Measurements from ENCODE around the gene TYW3.
"Not testable (repeated sequence)": the region's sequence is repeated elsewhere in the genome, so short reads cannot be mapped to it uniquely, and the experiment has no call there.

TYW3 gene

DNA sequence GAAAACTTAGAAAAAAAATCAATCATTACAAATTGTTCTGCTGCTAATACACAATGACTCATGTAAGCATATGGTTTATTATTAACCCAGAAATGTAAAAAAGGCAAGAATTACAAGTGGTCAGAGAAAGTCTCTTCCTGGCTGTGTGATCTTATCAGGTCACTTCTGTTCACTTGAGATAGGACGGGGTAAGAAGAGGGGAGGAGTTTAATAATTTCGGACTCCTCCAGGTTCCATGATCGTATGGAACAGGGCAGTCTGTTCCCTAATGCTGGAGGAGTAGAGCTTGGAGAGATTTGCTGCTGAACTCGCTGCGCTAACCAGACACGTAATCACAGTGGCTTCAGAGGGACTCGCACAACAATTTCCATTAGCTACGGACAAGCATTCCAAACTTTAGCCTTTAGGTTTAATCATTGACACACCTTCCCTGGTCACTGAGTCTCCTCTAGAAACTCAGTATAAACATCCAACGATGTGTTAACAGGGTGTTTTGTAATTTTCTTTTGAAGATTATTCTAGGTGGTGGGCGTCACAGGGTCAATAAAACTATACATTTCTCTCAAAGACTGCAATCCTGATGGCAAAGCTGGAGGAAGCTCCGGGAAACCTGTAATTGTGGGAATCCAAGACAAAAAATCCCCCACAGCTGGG lies 1.4 kb upstream of the TYW3 start:
- no peak for DNase-seq (ENCODE audit: low read depth in 2 of 3, low spot score in 2 of 3)

DNA sequence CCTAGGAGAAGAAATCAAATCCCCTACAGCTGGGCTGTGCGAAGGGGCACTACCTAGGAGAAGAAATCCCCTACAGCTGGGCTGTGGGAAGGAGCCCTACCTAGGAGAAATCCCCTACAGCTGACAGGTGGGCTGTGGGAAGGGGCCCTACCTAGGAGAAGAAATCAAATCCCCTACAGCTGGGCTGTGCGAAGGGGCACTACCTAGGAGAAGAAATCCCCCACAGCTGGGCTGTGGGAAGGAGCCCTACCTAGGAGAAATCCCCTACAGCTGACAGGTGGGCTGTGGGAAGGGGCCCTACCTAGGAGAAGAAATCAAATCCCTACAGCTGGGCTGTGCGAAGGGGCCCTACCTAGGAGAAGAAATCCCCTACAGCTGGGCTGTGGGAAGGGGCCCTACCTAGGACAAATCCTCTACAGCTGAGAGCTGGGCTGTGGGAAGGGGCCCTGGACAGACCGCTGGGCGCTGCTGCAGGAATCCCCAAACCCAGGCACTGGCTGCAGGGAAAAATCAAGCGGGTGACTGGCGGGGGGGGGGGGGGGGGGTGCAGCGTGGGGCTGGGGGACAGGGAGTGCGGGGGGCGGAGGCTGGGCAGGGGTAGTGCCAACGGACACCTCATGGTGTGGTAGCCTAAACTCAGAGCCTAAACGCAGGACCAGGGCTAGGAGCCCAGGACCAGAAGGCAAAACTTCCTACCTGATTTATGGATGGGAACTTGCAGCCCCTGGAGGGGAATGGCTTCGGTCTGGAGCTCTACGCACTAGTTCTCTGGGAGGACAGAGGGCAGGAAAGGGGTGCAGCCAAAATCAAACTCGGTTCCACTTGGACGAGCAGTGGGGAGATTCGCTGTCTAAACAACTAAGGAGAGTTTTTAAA lies 643 bp upstream of the TYW3 start:
- DNase-seq (ENCODE audit: low read depth in 2 of 3, low spot score in 2 of 3) = not testable (repeated sequence)

DNA sequence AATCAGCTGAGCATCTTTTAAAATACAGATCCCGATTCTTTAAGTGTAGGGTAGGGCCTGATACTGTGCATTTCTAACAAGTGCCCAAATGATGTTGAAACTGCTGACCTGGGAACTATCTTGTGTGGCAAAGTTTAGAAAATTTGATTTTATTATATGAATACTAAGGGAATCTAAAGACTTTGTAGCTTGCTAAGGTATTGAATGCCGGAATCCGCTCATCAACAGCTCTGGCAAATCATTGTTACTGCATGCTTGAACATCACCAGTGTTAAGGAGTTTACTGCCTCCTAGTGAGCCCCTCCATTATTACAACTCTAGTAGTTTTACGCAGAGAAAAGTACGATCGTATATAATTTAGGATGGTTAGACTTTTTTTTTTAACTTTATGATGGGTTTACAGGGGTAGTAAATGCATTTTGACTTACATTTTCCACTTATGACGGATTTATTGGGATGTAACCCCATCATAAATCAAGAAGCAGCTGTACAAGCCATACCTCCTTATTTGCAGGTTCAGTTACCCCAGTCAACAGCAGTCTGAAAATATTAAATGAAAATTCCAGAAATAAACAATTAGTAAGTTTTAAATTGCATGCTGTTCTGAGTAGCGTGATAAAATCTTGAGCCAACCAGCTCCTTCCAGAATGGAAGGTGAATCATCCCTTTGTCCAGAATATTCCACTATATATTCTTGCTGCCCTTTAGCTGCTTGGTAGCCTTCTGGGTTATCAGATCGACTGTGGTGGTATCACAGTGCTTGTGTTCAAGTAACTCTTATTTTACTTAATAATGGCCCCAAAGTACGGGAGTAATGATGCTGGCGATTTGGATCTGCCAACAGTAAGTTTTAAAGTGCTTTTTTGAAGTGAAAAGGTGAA lies 892 bp downstream of the TYW3 start:
- no peak for DNase-seq (ENCODE audit: low read depth in 2 of 3, low spot score in 2 of 3)

DNA sequence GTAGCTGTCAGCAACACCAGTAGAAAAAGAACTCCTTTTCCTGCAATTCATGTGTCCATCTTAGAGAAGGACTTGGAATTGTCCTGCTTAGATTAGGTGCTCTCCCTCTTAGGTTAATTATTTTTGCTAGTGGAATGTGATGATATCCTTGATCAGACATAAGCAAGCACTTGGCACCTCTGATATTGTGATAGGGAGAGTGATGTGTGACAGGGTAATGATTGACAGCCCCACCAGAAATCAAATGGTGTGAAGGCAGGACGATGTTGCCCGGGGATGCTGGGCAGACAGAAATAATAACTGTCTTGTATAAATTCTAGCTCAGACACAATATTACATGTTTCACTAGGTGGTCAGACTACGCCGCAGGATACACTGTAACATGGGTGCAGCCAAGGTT lies 4.4 kb downstream of the TYW3 start:
- no peak for DNase-seq (ENCODE audit: low read depth in 2 of 3, low spot score in 2 of 3)

DNA sequence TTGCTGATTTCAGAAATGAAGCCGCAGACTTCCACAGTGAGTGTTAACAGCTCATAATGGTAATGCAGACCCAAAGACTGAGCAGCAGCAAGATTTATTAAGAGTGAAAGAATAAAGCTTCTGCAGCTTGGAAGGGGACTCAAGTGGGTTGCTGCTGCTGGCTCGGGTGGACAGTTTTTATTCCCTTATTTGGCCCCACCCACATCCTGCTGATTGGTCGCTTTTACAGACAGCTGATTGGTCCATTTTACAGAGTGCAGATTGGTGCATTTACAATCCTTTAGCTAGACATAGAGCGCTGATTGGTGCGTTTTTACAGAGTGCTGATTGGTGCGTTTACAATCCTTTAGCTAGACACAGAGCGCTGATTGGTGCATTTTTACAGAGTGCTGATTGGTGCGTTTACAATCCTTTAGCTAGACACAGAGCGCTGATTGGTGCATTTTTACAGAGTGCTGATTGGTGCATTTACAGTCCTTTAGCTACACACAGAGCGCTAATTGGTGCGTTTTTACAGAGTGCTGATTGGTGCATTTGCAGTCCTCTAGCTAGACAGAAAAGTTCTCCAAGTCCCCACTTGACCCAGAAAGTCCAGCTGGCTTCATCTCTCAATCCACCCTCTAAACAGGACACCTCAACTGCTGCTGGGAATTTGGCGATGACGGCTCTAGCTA lies 7.5 kb downstream of the TYW3 start:
- not testable (repeated sequence) for DNase-seq (ENCODE audit: low read depth in 2 of 3, low spot score in 2 of 3)

DNA sequence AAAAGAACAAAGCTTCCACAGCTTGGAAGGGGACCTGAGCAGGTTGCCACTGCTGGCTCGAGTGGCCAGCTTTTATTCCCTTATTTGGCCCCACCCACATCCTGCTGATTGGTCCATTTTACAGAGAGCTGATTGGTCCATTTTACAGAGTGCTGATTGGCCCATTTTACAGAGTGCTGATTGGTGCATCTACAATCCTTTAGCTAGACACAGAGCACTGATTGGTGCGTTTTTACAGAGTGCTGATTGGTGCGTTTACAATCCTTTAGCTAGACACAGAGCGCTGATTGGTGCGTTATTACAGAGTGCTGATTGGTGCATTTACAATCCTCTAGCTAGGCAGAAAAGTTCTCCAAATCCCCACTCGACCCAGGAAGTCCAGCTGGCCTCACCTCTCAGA lies 12.3 kb downstream of the TYW3 start:
- DNase-seq (ENCODE audit: low read depth in 2 of 3, low spot score in 2 of 3) = not testable (repeated sequence)

DNA sequence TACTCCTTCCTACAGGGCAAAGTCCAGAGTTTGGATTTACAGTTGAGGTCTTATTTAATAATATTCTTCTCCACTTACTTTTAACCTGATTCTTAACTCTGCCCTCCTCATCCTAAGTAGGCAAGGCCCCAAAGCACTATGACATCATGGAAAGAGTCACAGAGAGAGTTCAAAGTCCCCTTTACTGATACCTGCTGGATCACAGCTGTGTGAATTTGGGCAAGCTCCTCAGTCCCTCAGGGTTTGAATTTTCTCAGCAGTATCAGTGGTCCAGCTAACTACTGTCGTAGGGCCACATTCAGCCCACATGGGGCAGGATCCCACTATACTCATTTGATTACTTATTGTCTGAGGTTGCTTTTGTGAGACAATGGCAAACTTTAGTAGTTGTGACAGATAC lies 16.0 kb downstream of the TYW3 start:
- no peak for DNase-seq (ENCODE audit: low read depth in 2 of 3, low spot score in 2 of 3)

GRCh38 chr1:74753104-74753503 lies 20.2 kb downstream of the TYW3 start:
- no peak for DNase-seq (ENCODE audit: low read depth in 2 of 3, low spot score in 2 of 3)

GRCh38 chr1:74755475-74755874 lies 22.5 kb downstream of the TYW3 start:
- DNase-seq (ENCODE audit: low read depth in 2 of 3, low spot score in 2 of 3) = no peak

GRCh38 chr1:74756650-74757049 lies 23.7 kb downstream of the TYW3 start:
- DNase-seq (ENCODE audit: low read depth in 2 of 3, low spot score in 2 of 3) = not testable (repeated sequence)

DNA sequence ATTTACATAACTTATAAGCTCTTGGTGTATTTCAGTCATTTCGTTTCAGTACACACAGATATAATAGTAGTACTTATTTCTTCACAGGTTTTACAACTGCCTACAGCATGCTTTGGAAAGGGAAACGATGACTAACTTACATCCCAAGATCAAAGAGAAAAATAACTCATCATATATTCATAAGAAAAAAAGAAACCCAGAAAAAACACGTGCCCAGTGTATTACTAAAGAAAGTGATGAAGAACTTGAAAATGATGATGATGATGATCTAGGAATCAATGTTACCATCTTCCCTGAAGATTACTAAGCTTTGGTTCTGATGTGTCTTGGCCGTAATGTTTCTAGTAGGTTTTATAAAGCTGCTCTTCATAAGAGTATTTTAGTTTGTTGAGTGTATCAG lies 30.9 kb downstream of the TYW3 start:
- no peak for DNase-seq (ENCODE audit: low read depth in 2 of 3, low spot score in 2 of 3)

- DNase-seq (ENCODE audit: low read depth in 2 of 3, low spot score in 2 of 3) = no peak
These were observed 33.6 kb downstream of the TYW3 start for GRCh38 chr1:74766579-74766978.

- no peak for DNase-seq (ENCODE audit: low read depth in 2 of 3, low spot score in 2 of 3)
These were observed 34.5 kb downstream of the TYW3 start for GRCh38 chr1:74767490-74767889.

- no peak for DNase-seq (ENCODE audit: low read depth in 2 of 3, low spot score in 2 of 3)
These were observed 39.1 kb downstream of the TYW3 start for GRCh38 chr1:74771913-74772515.

DNA sequence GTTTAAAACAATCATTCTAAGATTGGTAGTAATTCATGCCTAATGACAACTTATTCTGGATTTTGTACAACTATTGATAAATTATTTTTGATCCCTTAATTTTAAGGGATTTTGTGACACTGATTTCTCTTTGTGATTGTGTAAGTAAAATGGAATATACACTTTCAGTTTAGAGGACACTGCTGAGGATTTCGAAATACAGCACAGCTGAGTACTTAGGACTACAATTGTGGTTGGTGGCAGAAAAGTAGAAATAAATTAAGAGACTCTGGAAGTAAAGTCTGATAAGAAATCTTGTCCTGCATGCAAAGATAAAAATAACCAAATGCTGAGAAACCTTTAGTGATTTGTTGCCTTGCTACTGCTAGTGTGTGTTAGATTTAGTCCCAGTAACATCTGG lies 40.0 kb downstream of the TYW3 start:
- DNase-seq (ENCODE audit: low read depth in 2 of 3, low spot score in 2 of 3) = no peak

DNA sequence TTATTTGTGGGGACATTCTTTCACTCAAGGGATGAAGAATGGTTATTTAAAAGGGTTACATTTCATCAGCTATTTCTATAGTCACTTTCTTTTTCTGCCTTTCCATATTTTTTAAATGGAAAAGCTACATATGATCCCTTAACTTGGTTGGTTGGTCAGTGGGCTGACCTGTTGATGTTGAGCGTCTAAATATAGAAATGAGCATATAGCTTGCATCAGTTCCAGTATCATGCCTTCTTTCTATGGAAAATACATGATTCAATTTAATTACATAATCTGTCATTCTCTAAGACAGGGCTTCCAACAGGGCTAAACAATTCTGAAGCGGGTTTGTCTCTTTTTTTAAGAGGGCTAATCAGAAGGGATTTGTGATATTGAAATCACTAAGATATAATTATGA lies 40.6 kb downstream of the TYW3 start:
- DNase-seq (ENCODE audit: low read depth in 2 of 3, low spot score in 2 of 3) = no peak

DNA sequence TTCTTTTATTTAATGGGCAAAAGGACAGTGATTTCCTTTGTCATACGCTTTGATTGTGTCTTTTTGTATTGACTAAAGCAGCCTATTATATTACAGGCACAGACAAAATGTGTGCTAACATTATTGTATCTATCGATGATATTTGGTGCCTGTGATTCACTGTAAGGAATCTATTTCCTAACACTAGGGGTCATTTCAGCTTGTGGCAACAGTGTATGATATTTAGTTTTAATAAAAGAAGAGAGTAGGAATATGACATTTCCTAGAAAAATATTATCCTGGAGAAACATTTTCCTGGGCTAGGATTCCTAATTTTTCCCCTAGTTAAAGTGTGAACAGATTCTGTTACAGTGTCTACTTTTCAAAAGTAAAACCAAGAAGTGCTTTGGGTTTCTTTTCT lies 42.8 kb downstream of the TYW3 start:
- DNase-seq (ENCODE audit: low read depth in 2 of 3, low spot score in 2 of 3) = no peak

- DNase-seq (ENCODE audit: low read depth in 2 of 3, low spot score in 2 of 3) = no peak
These were observed 44.6 kb downstream of the TYW3 start for GRCh38 chr1:74777525-74777924.

DNA sequence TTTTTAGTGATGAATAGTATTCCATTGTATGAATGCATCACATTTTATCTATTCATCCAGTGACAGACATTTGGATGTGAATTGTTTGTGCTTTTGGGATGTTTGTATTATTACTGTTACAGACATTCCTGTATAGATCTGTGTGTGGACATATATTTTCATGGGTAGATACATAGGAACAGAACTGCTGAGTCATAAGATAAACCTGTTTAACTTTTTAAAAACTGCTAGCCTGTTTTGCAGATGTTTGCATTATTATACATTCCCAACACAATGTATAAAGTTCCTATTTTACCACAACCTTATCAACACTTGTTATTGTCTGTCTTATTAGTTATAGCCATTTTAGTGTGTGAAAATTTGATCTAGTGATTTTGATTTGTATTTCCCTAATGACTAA lies 46.8 kb downstream of the TYW3 start:
- DNase-seq (ENCODE audit: low read depth in 2 of 3, low spot score in 2 of 3) = no peak

GRCh38 chr1:74780594-74780993 lies 47.6 kb downstream of the TYW3 start:
- DNase-seq (ENCODE audit: low read depth in 2 of 3, low spot score in 2 of 3) = no peak

GRCh38 chr1:74785944-74786343 lies 53.0 kb downstream of the TYW3 start:
- DNase-seq (ENCODE audit: low read depth in 2 of 3, low spot score in 2 of 3) = no peak

Data from activated CD8-positive, alpha-beta memory T cell treated with anti-CD3 and anti-CD28 coated beads for 48 hours (primary cell).